HepG2 (cell line): ENCODE data around the gene C5orf15. TPM values are rescaled to one million over a fixed set of nuclear protein-coding genes. Genes with fewer than 3 reads are reported as not detected.
A peak's percentile ranks its signal among the peaks of the same experiment; 100 is the strongest.

ENCODE experiments used
- AGO2 ChIP-seq: fragments of 200-400 bp; formaldehyde crosslinking; optimal IDR thresholded peaks from 2 replicates; pipeline ENCODE3; 2017; ENCODE audit warnings: mild to moderate bottlenecking, low read depth, low read length, moderate library complexity
- CCDC6 ChIP-seq: sonication (generic); formaldehyde crosslinking; IDR thresholded peaks from 2 replicates; pipeline ENCODE4 v1.8.1; 2022; ENCODE audit warnings: mild to moderate bottlenecking, missing genetic modification reagents, moderate library complexity
- E2F1 ChIP-seq: sonication (generic); formaldehyde crosslinking; IDR thresholded peaks from 2 replicates; pipeline ENCODE4 v1.5.0; 2020; ENCODE audit warnings: missing genetic modification reagents
- ETV6 ChIP-seq: sonication (generic); formaldehyde crosslinking; conservative IDR thresholded peaks from 2 replicates; pipeline ENCODE4 v1.4.0; 2020; ENCODE audit warnings: missing genetic modification reagents
- HOMEZ ChIP-seq: IDR thresholded peaks from 2 replicates; pipeline ENCODE4 v1.6.1; 2016; ENCODE audit warnings: low read depth
- MLXIP ChIP-seq: sonication (generic); formaldehyde crosslinking; IDR thresholded peaks from 2 replicates; pipeline ENCODE4 v1.9.0; 2021; ENCODE audit warnings: missing genetic modification reagents, borderline replicate concordance
- SNAPC2 ChIP-seq: sonication (generic); formaldehyde crosslinking; IDR thresholded peaks from 2 replicates; pipeline ENCODE4 v1.8.1; 2022; ENCODE audit warnings: mild to moderate bottlenecking, missing genetic modification reagents
- SOX5 ChIP-seq: IDR thresholded peaks from 2 replicates; pipeline ENCODE4 v1.6.1; 2016; ENCODE audit warnings: borderline replicate concordance
- TEAD2 ChIP-seq: sonication (generic); formaldehyde crosslinking; IDR thresholded peaks from 2 replicates; pipeline ENCODE4 v1.9.0; 2021; ENCODE audit warnings: missing genetic modification reagents
- ZFP36L1 ChIP-seq: sonication (generic); formaldehyde crosslinking; IDR thresholded peaks from 2 replicates; pipeline ENCODE4 v1.8.0; 2022; ENCODE audit warnings: mild to moderate bottlenecking, missing genetic modification reagents, moderate library complexity
- ZNF224 ChIP-seq: sonication (generic); formaldehyde crosslinking; IDR thresholded peaks from 2 replicates; pipeline ENCODE4 v1.5.0; 2020; ENCODE audit warnings: mild to moderate bottlenecking, missing genetic modification reagents
- ZNF670 ChIP-seq: sonication (generic); formaldehyde crosslinking; IDR thresholded peaks from 2 replicates; pipeline ENCODE4 v1.8.0; 2022; ENCODE audit warnings: mild to moderate bottlenecking, missing genetic modification reagents, borderline replicate concordance
- ZNF7 ChIP-seq: IDR thresholded peaks from 2 replicates; pipeline ENCODE4 v1.6.1; 2016; ENCODE audit warnings: missing biosample characterization, missing genetic modification reagents
- polyA plus RNA-seq, 8 experiments: library from polyadenylated mRNA; depleted of rRNA in 3 of 8; stranded (reverse) in 7 of 8; unstranded in 1 of 8; fragments of >200 nt; fragmentation: Illumina TruSeq in 4 of 8; extraction: Trizol in 4 of 8; gene quantifications; 2 replicates each; pipeline versions ENCODE4 v1.2.1 to v1.2.3, GENCODE V29; 2011 to 2016; ENCODE audit warnings: low read depth in 4 of 8, missing spikeins in 1 of 8, mixed read lengths in 1 of 8; ENCODE audit not compliant: insufficient read depth in 1 of 8
- total RNA-seq, 5 experiments: library from RNA; depleted of rRNA; stranded (reverse); fragments of >200 nt; fragmentation: Illumina TruSeq; extraction: Trizol; gene quantifications; 2 replicates each; pipeline ENCODE4 v1.2.3, GENCODE V29; 2016; ENCODE audit warnings: low read depth in 1 of 5
- TF ChIP-seq, protein P1 (sequence below), 2 experiments: IDR thresholded peaks; 2 replicates each; pipeline ENCODE4 v1.6.1; 2011 to 2012; ENCODE audit warnings: low read length in 2 of 2, borderline replicate concordance in 1 of 2, low read depth in 1 of 2, mild to moderate bottlenecking in 1 of 2, moderate library complexity in 1 of 2
- TF ChIP-seq, protein P2 (sequence below): sonication (generic); formaldehyde crosslinking; IDR thresholded peaks from 2 replicates; pipeline ENCODE4 v1.5.0; 2020; ENCODE audit warnings: mild to moderate bottlenecking, low read depth, missing genetic modification reagents, borderline replicate concordance
- TF ChIP-seq, protein P3 (sequence below): sonication (generic); IDR thresholded peaks from 2 replicates; pipeline ENCODE4 v1.6.1; 2016; ENCODE audit warnings: low read depth, borderline replicate concordance

Gene C5orf15
- total and polyA plus RNA-seq, 2 of the 13 experiments (the other 11 are each of a cell fraction or from before 2014, with no cell fraction given), result 58.5 to 82.7 TPM

GRCh38 chr5:133969654-133970324, 1.4 kb upstream of the C5orf15 start (continued):
- TF ChIP-seq SNAPC2 (CRISPR knock-in tag) (no peak), SOX5 (CRISPR knock-in tag) (peak; percentile 68; the same call in 1 of the 2 replicates), ZFP36L1 (no peak), ZNF7 (CRISPR knock-in tag) (peak; percentile 61), ZNF224 (CRISPR knock-in tag) (no peak), E2F1 (no peak), TEAD2 (CRISPR knock-in tag) (no peak), CCDC6 (no peak), MLXIP (0 out of 2 replicates have a peak, but pooled peaks have one; percentile 25), HOMEZ (CRISPR knock-in tag) (0 out of 2 replicates have a peak, but pooled peaks have one; percentile 18), ETV6 (no peak), AGO2 (peak; percentile 84), ZNF670 (no peak)
- TF ChIP-seq, protein P1, sequence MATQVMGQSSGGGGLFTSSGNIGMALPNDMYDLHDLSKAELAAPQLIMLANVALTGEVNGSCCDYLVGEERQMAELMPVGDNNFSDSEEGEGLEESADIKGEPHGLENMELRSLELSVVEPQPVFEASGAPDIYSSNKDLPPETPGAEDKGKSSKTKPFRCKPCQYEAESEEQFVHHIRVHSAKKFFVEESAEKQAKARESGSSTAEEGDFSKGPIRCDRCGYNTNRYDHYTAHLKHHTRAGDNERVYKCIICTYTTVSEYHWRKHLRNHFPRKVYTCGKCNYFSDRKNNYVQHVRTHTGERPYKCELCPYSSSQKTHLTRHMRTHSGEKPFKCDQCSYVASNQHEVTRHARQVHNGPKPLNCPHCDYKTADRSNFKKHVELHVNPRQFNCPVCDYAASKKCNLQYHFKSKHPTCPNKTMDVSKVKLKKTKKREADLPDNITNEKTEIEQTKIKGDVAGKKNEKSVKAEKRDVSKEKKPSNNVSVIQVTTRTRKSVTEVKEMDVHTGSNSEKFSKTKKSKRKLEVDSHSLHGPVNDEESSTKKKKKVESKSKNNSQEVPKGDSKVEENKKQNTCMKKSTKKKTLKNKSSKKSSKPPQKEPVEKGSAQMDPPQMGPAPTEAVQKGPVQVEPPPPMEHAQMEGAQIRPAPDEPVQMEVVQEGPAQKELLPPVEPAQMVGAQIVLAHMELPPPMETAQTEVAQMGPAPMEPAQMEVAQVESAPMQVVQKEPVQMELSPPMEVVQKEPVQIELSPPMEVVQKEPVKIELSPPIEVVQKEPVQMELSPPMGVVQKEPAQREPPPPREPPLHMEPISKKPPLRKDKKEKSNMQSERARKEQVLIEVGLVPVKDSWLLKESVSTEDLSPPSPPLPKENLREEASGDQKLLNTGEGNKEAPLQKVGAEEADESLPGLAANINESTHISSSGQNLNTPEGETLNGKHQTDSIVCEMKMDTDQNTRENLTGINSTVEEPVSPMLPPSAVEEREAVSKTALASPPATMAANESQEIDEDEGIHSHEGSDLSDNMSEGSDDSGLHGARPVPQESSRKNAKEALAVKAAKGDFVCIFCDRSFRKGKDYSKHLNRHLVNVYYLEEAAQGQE (IDR thresholded peaks at IDR 0.05; ENCODE audit: borderline replicate concordance in 1 of 2, low read depth in 1 of 2, low read length in 2 of 2), result peak in 1 of 2 experiments; percentile 50; a peak in 1 of 4 replicates
- TF ChIP-seq, protein P2, sequence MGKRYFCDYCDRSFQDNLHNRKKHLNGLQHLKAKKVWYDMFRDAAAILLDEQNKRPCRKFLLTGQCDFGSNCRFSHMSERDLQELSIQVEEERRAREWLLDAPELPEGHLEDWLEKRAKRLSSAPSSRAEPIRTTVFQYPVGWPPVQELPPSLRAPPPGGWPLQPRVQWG (CRISPR knock-in tag), result no peak
- TF ChIP-seq, protein P3, sequence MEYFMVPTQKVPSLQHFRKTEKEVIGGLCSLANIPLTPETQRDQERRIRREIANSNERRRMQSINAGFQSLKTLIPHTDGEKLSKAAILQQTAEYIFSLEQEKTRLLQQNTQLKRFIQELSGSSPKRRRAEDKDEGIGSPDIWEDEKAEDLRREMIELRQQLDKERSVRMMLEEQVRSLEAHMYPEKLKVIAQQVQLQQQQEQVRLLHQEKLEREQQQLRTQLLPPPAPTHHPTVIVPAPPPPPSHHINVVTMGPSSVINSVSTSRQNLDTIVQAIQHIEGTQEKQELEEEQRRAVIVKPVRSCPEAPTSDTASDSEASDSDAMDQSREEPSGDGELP, result peak; percentile 53; the same call in 1 of the 2 replicates
